ENCODE results near the gene LMAN1L.

DNA sequence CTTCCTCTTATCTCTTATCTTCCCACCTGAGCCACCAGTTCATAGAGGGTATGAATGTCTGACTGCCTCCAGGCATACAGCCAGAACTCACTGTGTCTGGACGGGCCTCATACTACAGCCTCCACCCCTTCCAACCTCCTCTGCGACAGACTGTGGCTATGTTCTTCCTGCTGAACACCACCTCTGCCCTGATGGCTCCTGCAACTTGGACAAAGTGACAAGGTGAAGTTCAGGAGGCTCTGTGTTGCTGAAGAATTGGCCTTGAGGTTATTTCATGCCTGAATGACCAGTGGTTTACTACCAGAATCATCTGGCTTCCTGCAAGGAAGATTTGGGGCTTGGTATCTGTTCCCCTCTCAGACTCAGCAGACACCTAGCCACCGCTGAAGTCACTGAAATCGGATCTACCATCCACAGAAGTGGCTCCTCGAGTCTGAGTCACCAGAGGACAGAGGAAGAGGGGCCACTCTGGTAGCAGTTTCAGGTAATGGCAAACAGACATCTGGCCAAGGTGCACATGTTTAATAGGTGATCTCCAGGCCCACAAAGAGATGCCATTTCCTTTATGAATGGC, 44.5 kb downstream of the LMAN1L start:
- TF ChIP-seq CTCF (IDR thresholded peaks at IDR 0.05; ENCODE audit: low read depth, low read length) (no peak), MYC (IDR thresholded peaks at IDR 0.05; ENCODE audit: low read depth, low read length) (no peak)
